Loucy (cell line): Measurements from ENCODE around the gene DNAH9.
A peak's percentile ranks its signal among the peaks of the same experiment; 100 is the strongest.

Experiments used
- H2AFZ ChIP-seq: fragments of 200-600 bp; sonication (generic); 2 replicates; pipeline ENCODE4 v1.6.0; 2016; ENCODE audit warnings: antibody characterized with exemption, mild to moderate bottlenecking, low read length, moderate library complexity
- H3F3A ChIP-seq: fragments of 200-600 bp; 2 replicates; pipeline ENCODE4 v1.6.0; 2016; ENCODE audit warnings: antibody characterized with exemption, low read depth, mild to moderate bottlenecking
- H3K27me3 ChIP-seq: fragments of 200-600 bp; sonication (generic); 2 replicates; pipeline ENCODE4 v1.6.1; 2014; ENCODE audit warnings: low read length, mild to moderate bottlenecking; ENCODE audit not compliant: insufficient read depth, poor library complexity, severe bottlenecking
- H3K36me3 ChIP-seq: fragments of 200-600 bp; sonication (generic); 2 replicates; pipeline ENCODE4 v1.6.1; 2016; ENCODE audit warnings: low read length; ENCODE audit not compliant: insufficient read depth
- H3K4me1 ChIP-seq: fragments of 200-600 bp; sonication (generic); 2 replicates; pipeline ENCODE4 v1.5.1; 2014; ENCODE audit warnings: low read length, mild to moderate bottlenecking; ENCODE audit not compliant: insufficient read depth, poor library complexity, severe bottlenecking
- H3K4me2 ChIP-seq: fragments of 200-600 bp; sonication (generic); 2 replicates; pipeline ENCODE4 v1.6.0; 2014; ENCODE audit warnings: antibody characterized with exemption, low read length, low read depth, mild to moderate bottlenecking; ENCODE audit not compliant: poor library complexity, severe bottlenecking
- H3K4me3 ChIP-seq: fragments of 200-600 bp; sonication (generic); 2 replicates; pipeline ENCODE4 v1.5.1; 2014; ENCODE audit warnings: low read length, mild to moderate bottlenecking, mixed read lengths; ENCODE audit not compliant: poor library complexity, severe bottlenecking
- H3K79me2 ChIP-seq: fragments of 200-600 bp; sonication (generic); 2 replicates; pipeline ENCODE4 v1.6.1; 2014; ENCODE audit warnings: low read length; ENCODE audit not compliant: insufficient read depth
- H3K9ac ChIP-seq: fragments of 200-600 bp; sonication (generic); 2 replicates; pipeline ENCODE4 v1.6.0; 2014; ENCODE audit warnings: mild to moderate bottlenecking, low read depth, low read length, moderate library complexity; ENCODE audit not compliant: poor library complexity, severe bottlenecking
- H3K9me2 ChIP-seq: fragments of 200-600 bp; sonication (generic); replicated peaks from 2 replicates; pipeline ENCODE4 v1.6.1; 2016; ENCODE audit warnings: low read depth, low read length, mixed read lengths
- H3K9me3 ChIP-seq: fragments of 200-600 bp; sonication (generic); 2 replicates; pipeline ENCODE4 v1.6.1; 2014; ENCODE audit warnings: mild to moderate bottlenecking, antibody characterized with exemption, low read length, low read depth; ENCODE audit not compliant: insufficient read depth
- H4K20me1 ChIP-seq: fragments of 200-600 bp; sonication (generic); 2 replicates; pipeline ENCODE4 v1.6.0; 2014; ENCODE audit warnings: antibody characterized with exemption, low read length, mild to moderate bottlenecking; ENCODE audit not compliant: insufficient read depth, poor library complexity, severe bottlenecking
- CTCF ChIP-seq: fragments of 200-600 bp; sonication (generic); conservative IDR thresholded peaks from 2 replicates; pipeline ENCODE4 v1.5.1; 2014; ENCODE audit warnings: mild to moderate bottlenecking, antibody characterized with exemption, low read length
- EZH2phosphoT487 ChIP-seq: fragments of 200-600 bp; IDR thresholded peaks from 2 replicates; pipeline ENCODE4 v1.6.1; 2018; ENCODE audit warnings: antibody characterized with exemption, mild to moderate bottlenecking, moderate library complexity, borderline replicate concordance

Gene DNAH9

GRCh38 chr17:11986942-11987329 is 388.7 kb downstream of the DNAH9 start:
- TF ChIP-seq EZH2phosphoT487 (no peak), CTCF (peak; percentile 73)
- no peaks in the 10 kb centered on the region for H3K4me1 ChIP-seq
- no peak overlapping the region for H3K9ac ChIP-seq
- no peak overlapping the region for H3K4me3 ChIP-seq
- H4K20me1 ChIP-seq: no peaks in the 10 kb centered on the region
- H3K27me3 ChIP-seq: no peaks in the 10 kb centered on the region
- H3K9me3 ChIP-seq: no peaks in the 10 kb centered on the region
- H3K36me3 ChIP-seq: peaks cover 13% of the 10 kb centered on the region; the same call in 1 of the 2 replicates
- H2AFZ ChIP-seq: no peak overlapping the region
- H3K79me2 ChIP-seq: no peaks in the 10 kb centered on the region
- no peak overlapping the region for H3K4me2 ChIP-seq
- no peaks in the 10 kb centered on the region for H3K9me2 ChIP-seq
- no peaks in the 10 kb centered on the region for H3F3A ChIP-seq

DNA sequence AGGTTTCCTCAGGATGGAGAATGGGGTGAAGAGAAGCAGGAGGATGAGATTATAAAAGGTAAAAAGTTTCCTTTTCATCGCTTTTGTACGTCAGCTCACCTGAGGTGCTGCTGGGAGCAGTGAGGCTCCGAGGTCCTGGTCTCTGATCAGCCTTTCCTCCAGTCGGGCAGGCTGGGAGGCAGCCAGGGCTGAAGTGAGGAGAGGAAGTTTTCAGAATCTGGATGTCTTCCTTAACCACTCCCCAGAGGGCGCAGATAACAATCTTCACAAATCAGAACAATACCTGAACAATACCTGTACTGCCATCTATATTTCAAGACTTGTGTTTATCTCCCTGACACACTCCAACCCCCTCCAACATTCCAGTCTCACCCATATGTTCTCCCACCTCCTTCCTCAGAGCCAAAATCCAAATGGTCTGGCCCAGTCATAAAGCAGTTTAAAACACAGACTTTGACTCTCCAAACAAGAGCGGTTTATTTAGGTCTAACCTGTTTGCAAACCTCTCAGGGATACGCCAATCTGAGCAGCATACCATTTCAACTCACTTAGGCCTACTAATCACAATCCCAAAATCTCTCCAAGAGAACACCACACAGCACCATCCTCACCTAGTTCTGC is 392.2 kb downstream of the DNAH9 start:
- no peaks in the 10 kb centered on the region for H3F3A ChIP-seq
- peaks cover under 1% of the 10 kb centered on the region for H3K4me1 ChIP-seq
- no peak overlapping the region for H3K4me2 ChIP-seq
- no peak overlapping the region for H2AFZ ChIP-seq
- no peaks in the 10 kb centered on the region for H3K9me2 ChIP-seq
- H3K4me3 ChIP-seq: no peak overlapping the region
- no peaks in the 10 kb centered on the region for H3K9me3 ChIP-seq
- H3K9ac ChIP-seq: no peak overlapping the region
- H3K27me3 ChIP-seq: no peaks in the 10 kb centered on the region
- TF ChIP-seq EZH2phosphoT487 (no peak), CTCF (no peak)
- H4K20me1 ChIP-seq: no peaks in the 10 kb centered on the region
- H3K36me3 ChIP-seq: no peaks in the 10 kb centered on the region
- no peaks in the 10 kb centered on the region for H3K79me2 ChIP-seq

DNA sequence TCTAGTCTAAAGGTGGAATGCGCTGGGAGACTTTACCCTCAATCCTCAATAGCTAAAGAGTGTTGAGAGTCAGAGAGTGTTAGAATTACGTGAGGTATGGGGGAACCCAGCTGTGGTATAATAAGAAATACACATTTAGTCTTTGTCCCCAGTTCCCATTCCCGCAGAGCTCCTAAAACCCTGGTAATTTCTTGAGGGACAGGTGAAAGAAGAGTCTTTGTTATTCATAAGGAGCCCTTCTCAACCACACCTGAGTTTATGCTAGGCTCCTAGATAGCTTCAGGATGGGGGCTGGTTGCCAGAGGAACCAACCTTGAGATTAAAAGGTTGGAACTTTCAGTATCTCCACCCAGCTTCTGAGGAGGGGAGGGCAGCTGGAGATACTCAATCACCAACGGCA is 393.2 kb downstream of the DNAH9 start:
- no peaks in the 10 kb centered on the region for H3F3A ChIP-seq
- peaks cover 7% of the 10 kb centered on the region; the same call in 1 of the 2 replicates for H3K79me2 ChIP-seq
- H4K20me1 ChIP-seq: no peaks in the 10 kb centered on the region
- no peaks in the 10 kb centered on the region for H3K9me2 ChIP-seq
- H3K4me1 ChIP-seq: peaks cover 8% of the 10 kb centered on the region
- H3K27me3 ChIP-seq: no peaks in the 10 kb centered on the region
- H3K9me3 ChIP-seq: no peaks in the 10 kb centered on the region
- H3K9ac ChIP-seq: no peak overlapping the region
- no peak overlapping the region for H3K4me2 ChIP-seq
- H2AFZ ChIP-seq: no peak overlapping the region
- TF ChIP-seq CTCF (no peak), EZH2phosphoT487 (no peak)
- no peak overlapping the region for H3K4me3 ChIP-seq
- no peaks in the 10 kb centered on the region for H3K36me3 ChIP-seq
